ENCODE results near the gene CASP2. TPM values are rescaled to one million over a fixed set of nuclear protein-coding genes. Genes with fewer than 3 reads are reported as not detected.

CASP2 gene
- total RNA-seq, 1 experiment from 2014 or later: 65.3 TPM

GRCh38 chr7:143258831-143259230 lies 29.3 kb upstream of the CASP2 start:
- H3K14ac ChIP-seq (ENCODE audit: insufficient read depth, low read length): no peak overlapping the region
- H3K23me2 ChIP-seq (ENCODE audit: insufficient read length, low read depth, low read length, poor library complexity, severe bottlenecking): peaks cover 8% of the 10 kb centered on the region
- no peak overlapping the region for H3K27ac ChIP-seq (ENCODE audit: insufficient read length, low read depth, low read length)
- H3K18ac ChIP-seq (ENCODE audit: insufficient read length, low read depth, low read length): no peak overlapping the region
- Mint-ChIP-seq H3K27me3 (ENCODE audit: low read depth) (peaks cover 6% of the 10 kb centered on the region), H3K4me3 (no peak overlapping the region), H3K36me3 (ENCODE audit: insufficient read depth in 1 of 3, low read depth in 3 of 3) (no peaks in the 10 kb centered on the region; a peak in 2 of 7 replicates), H3K27ac (no peak overlapping the region), H3K4me1 (peaks cover 3 to 6% of the 10 kb centered on the region in 2 experiments), H3K9me3 (peaks cover 0 to 2% of the 10 kb centered on the region in 2 experiments; a peak in 1 of 5 replicates)
- no peak overlapping the region for H3K4me2 ChIP-seq (ENCODE audit: insufficient read depth, insufficient read length, low read length)
- no peak for TF ChIP-seq CTCF (conservative IDR thresholded peaks at IDR 0.05)
- no peak overlapping the region for H2BK5ac ChIP-seq (ENCODE audit: insufficient read length, low read length)
- no peak overlapping the region for H3K9ac ChIP-seq (ENCODE audit: extremely low read depth, insufficient read length, low read length)
- no peak overlapping the region for H4K5ac ChIP-seq (ENCODE audit: insufficient read length, low read depth, low read length)
- H2BK120ac ChIP-seq (ENCODE audit: low read depth, low read length, poor library complexity, severe bottlenecking): no peak overlapping the region
- H3K23ac ChIP-seq (ENCODE audit: insufficient read length, low read depth, low read length): no peak overlapping the region
- no peak overlapping the region for H3K56ac ChIP-seq (ENCODE audit: insufficient read length, low read depth, low read length)
- no peak overlapping the region for H2AFZ ChIP-seq (ENCODE audit: low read length)
- no peaks in the 10 kb centered on the region for H3K27me3 ChIP-seq (ENCODE audit: insufficient read depth, low read length)
- no peak for DNase-seq
- no peak overlapping the region for H4K91ac ChIP-seq (ENCODE audit: insufficient read length, low read depth, low read length)
- no peak overlapping the region for H2BK12ac ChIP-seq (ENCODE audit: insufficient read length, low read depth, low read length)
- no peak overlapping the region for H2BK15ac ChIP-seq (ENCODE audit: low read depth, low read length)
- no peak overlapping the region for H3T11ph ChIP-seq (ENCODE audit: low read length)
- no CpG with 5 or more reads among the region's 2 CpGs for WGBS (ENCODE audit: extremely low coverage, insufficient read length, low lambda C conversion rate)
- no peaks in the 10 kb centered on the region; the same call in 1 of the 2 replicates for H3K4me1 ChIP-seq (ENCODE audit: insufficient read depth, low read length)
- H4K20me1 ChIP-seq (ENCODE audit: control insufficient read depth, insufficient read depth, insufficient read length): no peaks in the 10 kb centered on the region
- no peak overlapping the region for H2BK20ac ChIP-seq (ENCODE audit: low read depth, low read length, poor library complexity, severe bottlenecking)
- H3K9me3 ChIP-seq (ENCODE audit: control insufficient read depth, low read depth, low read length): no peaks in the 10 kb centered on the region
- H2AK5ac ChIP-seq (ENCODE audit: insufficient read length, low read length): no peak overlapping the region
- no peak overlapping the region for H3K4ac ChIP-seq (ENCODE audit: low read depth, low read length)
- no peaks in the 10 kb centered on the region for H3K79me2 ChIP-seq (ENCODE audit: insufficient read depth, low read length)
- H3K79me1 ChIP-seq (ENCODE audit: insufficient read depth, low read depth, low read length, poor library complexity, severe bottlenecking): no peaks in the 10 kb centered on the region
- H4K8ac ChIP-seq (replicated peaks; ENCODE audit: insufficient read length, low read depth, low read length): no peak overlapping the region
